Fibroblast of lung (primary cell): ENCODE results near the gene CT45A3. TPM values are rescaled to one million over a fixed set of nuclear protein-coding genes. Genes with fewer than 3 reads are reported as not detected.
"Not testable (repeated sequence)": the region's sequence is repeated elsewhere in the genome, so short reads cannot be mapped to it uniquely, and the experiment has no call there.

Source experiments
- DNase-seq, 2 donors: peaks; one replicate each; pipeline versions ENCODE4 v3.0.0 to v3.0.0-alpha.2; 2010; ENCODE audit warnings: low read depth in 2 of 2
- H2AFZ ChIP-seq: 2 replicates; pipeline ENCODE4 v1.5.1; 2012; ENCODE audit warnings: low read length, control low read depth, inconsistent platforms
- H3K27ac ChIP-seq: 2 replicates; pipeline ENCODE4 v1.5.1; 2011; ENCODE audit warnings: low read length, control low read depth; ENCODE audit not compliant: insufficient read depth
- H3K27me3 ChIP-seq: 2 replicates; pipeline ENCODE4 v1.5.1; 2011; ENCODE audit warnings: mild to moderate bottlenecking, low read length; ENCODE audit not compliant: control insufficient read depth, insufficient read depth
- H3K36me3 ChIP-seq: 2 replicates; pipeline ENCODE4 v1.5.1; 2011; ENCODE audit warnings: low read length; ENCODE audit not compliant: control insufficient read depth, insufficient read depth
- H3K4me1 ChIP-seq: 2 replicates; pipeline ENCODE4 v1.5.1; 2011; ENCODE audit warnings: low read length; ENCODE audit not compliant: control insufficient read depth, insufficient read depth; ENCODE audit errors: extremely low read depth
- H3K4me2 ChIP-seq: 2 replicates; pipeline ENCODE4 v1.5.1; 2011; ENCODE audit warnings: low read length, control low read depth; ENCODE audit not compliant: insufficient read depth; ENCODE audit errors: extremely low read depth
- H3K4me3 ChIP-seq, 4 experiments: fragments of 200-600 bp in 1 of 4; sonication (generic) in 1 of 4; replicated peaks in 1 of 4; 2 replicates each; pipeline ENCODE4 v1.5.1; 2011 to 2016; ENCODE audit warnings: low read length in 4 of 4, low read depth in 3 of 4, mild to moderate bottlenecking in 3 of 4, control low read depth in 2 of 4, inconsistent platforms in 1 of 4, mixed read lengths in 1 of 4; ENCODE audit not compliant: insufficient read depth in 1 of 4; ENCODE audit errors: control extremely low read depth in 1 of 4
- H3K79me2 ChIP-seq: 2 replicates; pipeline ENCODE4 v1.5.1; 2012; ENCODE audit warnings: mild to moderate bottlenecking, low read length, inconsistent platforms; ENCODE audit not compliant: control insufficient read depth, insufficient read depth
- H3K9ac ChIP-seq: 2 replicates; pipeline ENCODE4 v1.5.1; 2011; ENCODE audit warnings: mild to moderate bottlenecking, low read length, control low read depth; ENCODE audit not compliant: insufficient read depth
- H3K9me3 ChIP-seq: 2 replicates; pipeline ENCODE4 v1.5.1; 2012; ENCODE audit warnings: low read depth, low read length; ENCODE audit not compliant: control insufficient read depth, insufficient read depth
- H4K20me1 ChIP-seq: 2 replicates; pipeline ENCODE4 v1.5.1; 2011; ENCODE audit warnings: low read length; ENCODE audit not compliant: control insufficient read depth, insufficient read depth; ENCODE audit errors: extremely low read depth
- EZH2 ChIP-seq: IDR thresholded peaks from 2 replicates; pipeline ENCODE4 v1.5.1; 2012; ENCODE audit warnings: low read length, control low read depth, mild to moderate bottlenecking; ENCODE audit errors: missing control alignments
- polyA plus RNA-seq, 2 donors: library from polyadenylated mRNA; depleted of rRNA in 1 of 2; stranded (reverse) in 1 of 2; unstranded in 1 of 2; fragments of >200 nt; gene quantifications; 2 replicates each; pipeline ENCODE4 v1.2.1, GENCODE V29; 2011 to 2012; ENCODE audit warnings: missing spikeins in 1 of 2
- total RNA-seq: library from RNA; depleted of rRNA; stranded (reverse); fragments of >200 nt; gene quantifications from 2 replicates; pipeline ENCODE4 v1.2.1, GENCODE V29; 2014
- TF ChIP-seq, protein P1 (sequence below), 2 donors: IDR thresholded peaks in 1 of 2; conservative IDR thresholded peaks in 1 of 2; 1 replicate in 1 of 2; 2 replicates in 1 of 2; pipeline ENCODE4 v1.5.1; 2011 to 2012; ENCODE audit warnings: low read length in 2 of 2, control low read depth in 1 of 2, inconsistent platforms in 1 of 2, low read depth in 1 of 2, mild to moderate bottlenecking in 1 of 2

CT45A3 gene
- total and polyA plus RNA-seq, 2 donors (not counting 1 experiment from before 2014, with no cell fraction given): not detected

GRCh38 chrX:135713795-135714194, 54.2 kb downstream of the CT45A3 start:
- H3K79me2 ChIP-seq: no peaks in the 10 kb centered on the region
- no peak overlapping the region for H3K4me2 ChIP-seq
- no peak for TF ChIP-seq EZH2
- TF ChIP-seq, protein P1, sequence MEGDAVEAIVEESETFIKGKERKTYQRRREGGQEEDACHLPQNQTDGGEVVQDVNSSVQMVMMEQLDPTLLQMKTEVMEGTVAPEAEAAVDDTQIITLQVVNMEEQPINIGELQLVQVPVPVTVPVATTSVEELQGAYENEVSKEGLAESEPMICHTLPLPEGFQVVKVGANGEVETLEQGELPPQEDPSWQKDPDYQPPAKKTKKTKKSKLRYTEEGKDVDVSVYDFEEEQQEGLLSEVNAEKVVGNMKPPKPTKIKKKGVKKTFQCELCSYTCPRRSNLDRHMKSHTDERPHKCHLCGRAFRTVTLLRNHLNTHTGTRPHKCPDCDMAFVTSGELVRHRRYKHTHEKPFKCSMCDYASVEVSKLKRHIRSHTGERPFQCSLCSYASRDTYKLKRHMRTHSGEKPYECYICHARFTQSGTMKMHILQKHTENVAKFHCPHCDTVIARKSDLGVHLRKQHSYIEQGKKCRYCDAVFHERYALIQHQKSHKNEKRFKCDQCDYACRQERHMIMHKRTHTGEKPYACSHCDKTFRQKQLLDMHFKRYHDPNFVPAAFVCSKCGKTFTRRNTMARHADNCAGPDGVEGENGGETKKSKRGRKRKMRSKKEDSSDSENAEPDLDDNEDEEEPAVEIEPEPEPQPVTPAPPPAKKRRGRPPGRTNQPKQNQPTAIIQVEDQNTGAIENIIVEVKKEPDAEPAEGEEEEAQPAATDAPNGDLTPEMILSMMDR (conservative IDR thresholded peaks at IDR 0.05 in 1 of 2, IDR thresholded peaks at IDR 0.05 in 1 of 2; ENCODE audit: low read depth in 1 of 2, low read length in 2 of 2): no peak
- H3K27me3 ChIP-seq: no peaks in the 10 kb centered on the region
- no peaks in the 10 kb centered on the region for H3K36me3 ChIP-seq
- no peak overlapping the region for H3K9ac ChIP-seq
- H3K4me1 ChIP-seq: no peaks in the 10 kb centered on the region
- H3K27ac ChIP-seq: no peak overlapping the region
- no peak overlapping the region for H3K4me3 ChIP-seq
- no peak for DNase-seq
- no peaks in the 10 kb centered on the region for H3K9me3 ChIP-seq
- no peak overlapping the region for H2AFZ ChIP-seq
- no peaks in the 10 kb centered on the region for H4K20me1 ChIP-seq

GRCh38 chrX:135713183-135713689, 54.8 kb downstream of the CT45A3 start, which contains the start of gene CT45A1:
TSS of gene CT45A1 (plus strand) at chrX:135713639. CDS start at chrX:135718941, 5,302 bp downstream.
- H3K9me3 ChIP-seq, H3K27me3 ChIP-seq, H3K36me3 ChIP-seq, H3K4me3 ChIP-seq, H2AFZ ChIP-seq, DNase-seq, H4K20me1 ChIP-seq, H3K27ac ChIP-seq, H3K4me1 ChIP-seq, H3K79me2 ChIP-seq, H3K9ac ChIP-seq, H3K4me2 ChIP-seq: not testable (repeated sequence)

Other genes with a start within 250 kb of the CT45A3 start
- gene INTS6L, start 247.5 kb downstream of the CT45A3 start, total RNA-seq: 4.1 and 5.1 TPM in 2 replicates
- 3.8 and 5.7 TPM in 2 replicates for gene INTS6L, start 247.5 kb downstream of the CT45A3 start, polyA plus RNA-seq
- gene CT45A1, start 54.6 kb downstream of the CT45A3 start, total RNA-seq: not detected in 2 replicates
- not detected in 2 replicates for gene CT45A1, start 54.6 kb downstream of the CT45A3 start, polyA plus RNA-seq
- not detected in 2 replicates for gene CT45A5, start 17.3 kb upstream of the CT45A3 start, total RNA-seq
- not detected in 2 replicates for gene CT45A5, start 17.3 kb upstream of the CT45A3 start, polyA plus RNA-seq
- not detected in 2 replicates for gene CT45A6, start 34.6 kb upstream of the CT45A3 start, total RNA-seq
- not detected in 2 replicates for gene CT45A6, start 34.6 kb upstream of the CT45A3 start, polyA plus RNA-seq
- gene CT45A2, start 51.8 kb upstream of the CT45A3 start, total RNA-seq: not detected in 2 replicates
- not detected in 2 replicates for gene CT45A2, start 51.8 kb upstream of the CT45A3 start, polyA plus RNA-seq
- not detected in 2 replicates for gene CT45A7, start 69.1 kb upstream of the CT45A3 start, total RNA-seq
- not detected in 2 replicates for gene CT45A7, start 69.1 kb upstream of the CT45A3 start, polyA plus RNA-seq
- not detected in 2 replicates for gene CT45A8, start 86.3 kb upstream of the CT45A3 start, total RNA-seq
- gene CT45A8, start 86.3 kb upstream of the CT45A3 start, polyA plus RNA-seq: not detected in 2 replicates
- not detected in 2 replicates for gene CT45A9, start 103.6 kb upstream of the CT45A3 start, total RNA-seq
- gene CT45A9, start 103.6 kb upstream of the CT45A3 start, polyA plus RNA-seq: not detected in 2 replicates
- gene CT45A10, start 125.3 kb upstream of the CT45A3 start, total RNA-seq: not detected in 2 replicates
- gene CT45A10, start 125.3 kb upstream of the CT45A3 start, polyA plus RNA-seq: not detected in 2 replicates
- gene SAGE1, start 125.5 kb upstream of the CT45A3 start, total RNA-seq: not detected in 2 replicates
- 0.05 TPM in 1 of 2 replicates, not detected in the other for gene SAGE1, start 125.5 kb upstream of the CT45A3 start, polyA plus RNA-seq
- 9.5 and 10.4 TPM in 2 replicates for gene MMGT1, start 205.8 kb upstream of the CT45A3 start, total RNA-seq
- 26.9 and 27.9 TPM in 2 replicates for gene MMGT1, start 205.8 kb upstream of the CT45A3 start, polyA plus RNA-seq
- gene SLC9A6, start 217.2 kb upstream of the CT45A3 start, total RNA-seq: 18.2 and 30.4 TPM in 2 replicates
- 22.2 and 23.6 TPM in 2 replicates for gene SLC9A6, start 217.2 kb upstream of the CT45A3 start, polyA plus RNA-seq